Esophagus muscularis mucosa (tissue), 4 donors: ENCODE data around the gene NCEH1. TPM values are rescaled to one million over a fixed set of nuclear protein-coding genes. Genes with fewer than 3 reads are reported as not detected.

ENCODE experiments used
- DNase-seq: peaks from one replicate; pipeline ENCODE4 v3.0.0-alpha.2; 2017; ENCODE audit errors: extremely low spot score
- H3K27ac ChIP-seq, 4 donors: fragments of 200-600 bp; sonication (generic); replicated peaks in 1 of 4; 1 replicate in 3 of 4; 2 replicates in 1 of 4; pipeline ENCODE4 v1.5.1; 2016 to 2019; ENCODE audit warnings: mild to moderate bottlenecking in 1 of 4
- H3K27me3 ChIP-seq, 4 donors: fragments of 200-600 bp; sonication (generic); one replicate each; pipeline versions ENCODE4 v1.5.1 to v1.6.0; 2016 to 2019
- H3K36me3 ChIP-seq, 4 donors: fragments of 200-600 bp; sonication (generic); one replicate each; pipeline ENCODE4 v1.5.1; 2016 to 2019
- H3K4me1 ChIP-seq, 4 donors: fragments of 200-600 bp; sonication (generic); one replicate each; pipeline ENCODE4 v1.5.1; 2016 to 2019
- H3K4me3 ChIP-seq, 4 donors: fragments of 200-600 bp; sonication (generic); 1 replicate in 2 of 4; 2 replicates in 2 of 4; pipeline ENCODE4 v1.5.1; 2016 to 2019; ENCODE audit warnings: mild to moderate bottlenecking in 4 of 4, moderate library complexity in 1 of 4
- H3K9me3 ChIP-seq, 4 donors: fragments of 200-600 bp; sonication (generic); 1 replicate in 3 of 4; 2 replicates in 1 of 4; pipeline ENCODE4 v1.5.1; 2016 to 2019
- CTCF ChIP-seq, 3 experiments: fragments of 200-600 bp in 2 of 3; fragments of 450-650 bp in 1 of 3; sonication (generic) in 2 of 3; IDR thresholded peaks; one replicate each; pipeline ENCODE4 v1.5.1; 2017 to 2019; ENCODE audit warnings: antibody characterized with exemption in 3 of 3, mild to moderate bottlenecking in 2 of 3, moderate library complexity in 1 of 3
- EP300 ChIP-seq: sonication (generic); formaldehyde crosslinking; IDR thresholded peaks from one replicate; pipeline ENCODE4 v1.6.1; 2017; ENCODE audit warnings: antibody characterized with exemption
- POLR2A ChIP-seq: fragments of 450-650 bp; IDR thresholded peaks from one replicate; pipeline ENCODE4 v1.6.1; 2017; ENCODE audit warnings: antibody characterized with exemption, moderate library complexity, mild to moderate bottlenecking, low read depth
- POLR2AphosphoS5 ChIP-seq, 2 donors: sonication (generic); formaldehyde crosslinking; IDR thresholded peaks; one replicate each; pipeline ENCODE4 v1.6.1; 2017; ENCODE audit warnings: antibody characterized with exemption in 2 of 2
- WGBS: methylation state at CpG from one replicate; pipeline ENCODE4 v1.1.5; 2018; 5-methylcytosine and 5-hydroxymethylcytosine counted together
- intact Hi-C: fragments of 100-400 bp; cut with DNase I; formaldehyde crosslinking; loops from one replicate; pipeline ENCODE4 v1.15.1; 2023
- total RNA-seq, 4 donors: library from RNA; depleted of rRNA; stranded (reverse); fragments of >200 nt; gene quantifications; one replicate each; pipeline versions ENCODE4 v1.1.0 to v1.2.1, GENCODE V29; 2016

The NCEH1 gene
- total RNA-seq, 4 donors from 2014 or later: 3.0 to 11.6 (median 3.7) TPM

- Histone ChIP-seq H3K36me3 (no peaks in the 10 kb centered on the region), H3K4me1 (peaks cover 24 to 51% (median 30%) of the 10 kb centered on the region in 4 donors), H3K9me3 (no peaks in the 10 kb centered on the region), H3K27ac (peak overlapping the region in 1 of 4 donors; percentile 11), H3K27me3 (no peaks in the 10 kb centered on the region), H3K4me3 (no peak overlapping the region)
- 85% methylated on average over 2 of the region's 2 CpGs for WGBS
- no peak for DNase-seq
- intact Hi-C loops: no loop called here
- TF ChIP-seq CTCF (IDR thresholded peaks at IDR 0.05) (no peak), EP300 (no peak), POLR2AphosphoS5 (IDR thresholded peaks at IDR 0.05) (no peak), POLR2A (no peak)
Observed at GRCh38 chr3:172692751-172693338, 18.0 kb downstream of the NCEH1 start.

- intact Hi-C loops: no loop called here
- TF ChIP-seq CTCF (IDR thresholded peaks at IDR 0.05) (no peak), POLR2A (no peak), POLR2AphosphoS5 (IDR thresholded peaks at IDR 0.05) (no peak), EP300 (no peak)
- no peak for DNase-seq
- Histone ChIP-seq H3K4me3 (no peak overlapping the region), H3K27ac (peak overlapping the region in 3 of 4 donors; percentile 34 to 58 (median 36)), H3K4me1 (peaks cover 29 to 49% (median 32%) of the 10 kb centered on the region in 4 donors), H3K36me3 (no peaks in the 10 kb centered on the region), H3K27me3 (no peaks in the 10 kb centered on the region), H3K9me3 (no peaks in the 10 kb centered on the region)
- 66% methylated on average over 1 of the region's 1 CpG for WGBS
Observed at GRCh38 chr3:172690936-172691335, 19.9 kb downstream of the NCEH1 start.

- no peaks in the 10 kb centered on the region for H3K9me3 ChIP-seq
- DNase-seq: no peak
- H3K4me3 ChIP-seq: no peak overlapping the region
- WGBS: 81% methylated on average over 4 of the region's 4 CpGs
- intact Hi-C loops: no loop called here
- no peaks in the 10 kb centered on the region for H3K27me3 ChIP-seq
- peak overlapping the region in 1 of 4 donors; percentile 5 for H3K27ac ChIP-seq
- peaks cover 29 to 46% (median 32%) of the 10 kb centered on the region in 4 donors for H3K4me1 ChIP-seq
- TF ChIP-seq CTCF (IDR thresholded peaks at IDR 0.05): no peak
- H3K36me3 ChIP-seq: no peaks in the 10 kb centered on the region
Observed at GRCh38 chr3:172688588-172688987, 22.3 kb downstream of the NCEH1 start.

GRCh38 chr3:172687501-172687900 is 23.4 kb downstream of the NCEH1 start:
- no peak for TF ChIP-seq EP300
- TF ChIP-seq POLR2A: no peak
- no peak for TF ChIP-seq POLR2AphosphoS5 (IDR thresholded peaks at IDR 0.05)
- no peak for TF ChIP-seq CTCF (IDR thresholded peaks at IDR 0.05)
- no peak overlapping the region for H3K4me3 ChIP-seq
- H3K27ac ChIP-seq: peak overlapping the region in 1 of 4 donors; percentile 32
- H3K4me1 ChIP-seq: peaks cover 24 to 35% (median 29%) of the 10 kb centered on the region in 4 donors
- H3K9me3 ChIP-seq: no peaks in the 10 kb centered on the region
- no peaks in the 10 kb centered on the region for H3K36me3 ChIP-seq
- no peak for DNase-seq
- intact Hi-C loops: no loop called here
- no peaks in the 10 kb centered on the region for H3K27me3 ChIP-seq
- 63% methylated on average over 3 of the region's 3 CpGs for WGBS
